Hepatocyte (in vitro differentiated cells): ENCODE measurements around the gene GPATCH1. TPM values are rescaled to one million over a fixed set of nuclear protein-coding genes. Genes with fewer than 3 reads are reported as not detected.
"Not testable (repeated sequence)": the region's sequence is repeated elsewhere in the genome, so short reads cannot be mapped to it uniquely, and the experiment has no call there.

Experiments
- DNase-seq: peaks from one replicate; pipeline ENCODE4 v3.0.0-alpha.2; 2016; ENCODE audit warnings: low spot score
- H2AFZ ChIP-seq: fragments of 200-600 bp; sonication (generic); 2 replicates; pipeline ENCODE4 v1.6.0; 2016; ENCODE audit warnings: antibody characterized with exemption, mild to moderate bottlenecking
- H3K27ac ChIP-seq: fragments of 200-600 bp; sonication (generic); 2 replicates; pipeline ENCODE4 v1.5.1; 2016; ENCODE audit warnings: mild to moderate bottlenecking
- H3K27me3 ChIP-seq: fragments of 200-600 bp; sonication (generic); 2 replicates; pipeline ENCODE4 v1.6.1; 2016
- H3K36me3 ChIP-seq: fragments of 200-600 bp; sonication (generic); replicated peaks from 2 replicates; pipeline ENCODE4 v1.5.1; 2016; ENCODE audit warnings: low read depth; ENCODE audit not compliant: insufficient read depth
- H3K4me1 ChIP-seq: fragments of 200-600 bp; sonication (generic); 2 replicates; pipeline ENCODE4 v1.5.1; 2016; ENCODE audit warnings: mild to moderate bottlenecking, moderate library complexity; ENCODE audit not compliant: insufficient read depth
- H3K4me2 ChIP-seq: fragments of 200-600 bp; sonication (generic); 2 replicates; pipeline ENCODE4 v1.6.0; 2016
- H3K4me3 ChIP-seq: fragments of 200-600 bp; sonication (generic); 2 replicates; pipeline ENCODE4 v1.5.1; 2016; ENCODE audit warnings: mild to moderate bottlenecking
- H3K79me2 ChIP-seq: fragments of 200-600 bp; sonication (generic); 2 replicates; pipeline ENCODE4 v1.6.0; 2017; ENCODE audit warnings: mild to moderate bottlenecking
- H3K9me2 ChIP-seq: fragments of 200-600 bp; sonication (generic); replicated peaks from 2 replicates; pipeline ENCODE4 v1.6.0; 2017; ENCODE audit warnings: mild to moderate bottlenecking; ENCODE audit not compliant: insufficient read depth
- H3K9me3 ChIP-seq: fragments of 200-600 bp; sonication (generic); 2 replicates; pipeline ENCODE4 v1.5.1; 2016; ENCODE audit warnings: low read depth, mild to moderate bottlenecking
- H4K20me1 ChIP-seq: fragments of 200-600 bp; sonication (generic); 2 replicates; pipeline ENCODE4 v1.6.0; 2016; ENCODE audit warnings: mild to moderate bottlenecking; ENCODE audit not compliant: insufficient read depth, poor library complexity, severe bottlenecking
- EZH2 ChIP-seq: fragments of 200-600 bp; sonication (generic); IDR thresholded peaks from 2 replicates; pipeline ENCODE4 v1.6.1; 2016; ENCODE audit warnings: antibody characterized with exemption, mild to moderate bottlenecking, borderline replicate concordance
- EZH2phosphoT487 ChIP-seq: fragments of 200-600 bp; sonication (generic); IDR thresholded peaks from one replicate; pipeline ENCODE4 v1.6.1; 2018; ENCODE audit warnings: antibody characterized with exemption, mild to moderate bottlenecking, low read depth, moderate library complexity; ENCODE audit not compliant: unreplicated experiment, severe bottlenecking
- WGBS: methylation state at CpG from one replicate; pipeline ENCODE4 v1.1.6; 2016; ENCODE audit warnings: low lambda C conversion rate; ENCODE audit errors: missing lambda C conversion rate; 5-methylcytosine and 5-hydroxymethylcytosine counted together
- polyA plus RNA-seq: library from polyadenylated mRNA; unstranded; fragments of >200 nt; fragmentation: Nextera tagmentation; extraction: Ambion mirVana; gene quantifications from 2 replicates; pipeline ENCODE4 v1.2.1, GENCODE V29; 2016
- total RNA-seq: library from RNA; depleted of rRNA; stranded (reverse); fragments of >200 nt; gene quantifications from 2 replicates; pipeline ENCODE4 v1.2.3, GENCODE V29; 2014
- TF ChIP-seq, protein P1 (sequence below): fragments of 200-600 bp; sonication (generic); IDR thresholded peaks from 2 replicates; pipeline ENCODE4 v1.5.1; 2016; ENCODE audit warnings: antibody characterized with exemption, mild to moderate bottlenecking; ENCODE audit not compliant: poor library complexity

GPATCH1 gene
- total and polyA plus RNA-seq, 2 experiments from 2014 or later = 6.8 to 14.5 TPM

- H3K36me3 ChIP-seq = no peaks in the 10 kb centered on the region
- H3K27ac ChIP-seq = no peak overlapping the region
- 89% methylated on average over 4 of the region's 4 CpGs for WGBS
- H3K4me1 ChIP-seq = no peaks in the 10 kb centered on the region
- H3K4me2 ChIP-seq = no peak overlapping the region
- H3K9me3 ChIP-seq = no peaks in the 10 kb centered on the region
- no peaks in the 10 kb centered on the region for H3K9me2 ChIP-seq
- TF ChIP-seq EZH2phosphoT487 (no peak), EZH2 (no peak)
- TF ChIP-seq, protein P1, sequence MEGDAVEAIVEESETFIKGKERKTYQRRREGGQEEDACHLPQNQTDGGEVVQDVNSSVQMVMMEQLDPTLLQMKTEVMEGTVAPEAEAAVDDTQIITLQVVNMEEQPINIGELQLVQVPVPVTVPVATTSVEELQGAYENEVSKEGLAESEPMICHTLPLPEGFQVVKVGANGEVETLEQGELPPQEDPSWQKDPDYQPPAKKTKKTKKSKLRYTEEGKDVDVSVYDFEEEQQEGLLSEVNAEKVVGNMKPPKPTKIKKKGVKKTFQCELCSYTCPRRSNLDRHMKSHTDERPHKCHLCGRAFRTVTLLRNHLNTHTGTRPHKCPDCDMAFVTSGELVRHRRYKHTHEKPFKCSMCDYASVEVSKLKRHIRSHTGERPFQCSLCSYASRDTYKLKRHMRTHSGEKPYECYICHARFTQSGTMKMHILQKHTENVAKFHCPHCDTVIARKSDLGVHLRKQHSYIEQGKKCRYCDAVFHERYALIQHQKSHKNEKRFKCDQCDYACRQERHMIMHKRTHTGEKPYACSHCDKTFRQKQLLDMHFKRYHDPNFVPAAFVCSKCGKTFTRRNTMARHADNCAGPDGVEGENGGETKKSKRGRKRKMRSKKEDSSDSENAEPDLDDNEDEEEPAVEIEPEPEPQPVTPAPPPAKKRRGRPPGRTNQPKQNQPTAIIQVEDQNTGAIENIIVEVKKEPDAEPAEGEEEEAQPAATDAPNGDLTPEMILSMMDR = no peak
- no peak overlapping the region for H3K4me3 ChIP-seq
- H3K27me3 ChIP-seq = no peaks in the 10 kb centered on the region
- no peak overlapping the region for H2AFZ ChIP-seq
- no peaks in the 10 kb centered on the region for H4K20me1 ChIP-seq
- no peaks in the 10 kb centered on the region for H3K79me2 ChIP-seq
- no peak for DNase-seq
Measured at GRCh38 chr19:33161201-33161600, 80.2 kb downstream of the GPATCH1 start.

DNA sequence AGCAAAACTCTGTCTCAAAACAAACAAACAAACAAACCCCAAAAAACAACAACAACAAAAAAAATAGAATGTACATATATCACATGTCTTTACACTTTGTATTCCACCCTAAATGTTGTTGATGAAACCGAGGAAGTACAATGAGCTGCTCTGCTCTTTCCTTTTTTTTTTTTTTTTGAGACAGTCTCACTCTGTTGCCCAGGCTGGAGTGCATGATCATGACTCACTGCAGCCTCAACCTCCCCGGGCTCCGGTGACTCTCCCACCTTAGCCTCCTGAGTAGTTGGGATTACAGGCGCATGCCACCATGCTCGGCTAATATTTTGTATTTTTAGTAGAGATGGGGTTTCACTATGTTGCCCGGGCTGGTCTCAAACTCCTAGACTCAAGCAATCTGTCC is 82.5 kb downstream of the GPATCH1 start:
- Histone ChIP-seq H4K20me1 (no peaks in the 10 kb centered on the region), H3K4me3 (no peak overlapping the region), H3K4me2 (no peak overlapping the region), H3K9me2 (no peaks in the 10 kb centered on the region), H3K4me1 (no peaks in the 10 kb centered on the region), H3K9me3 (no peaks in the 10 kb centered on the region), H2AFZ (no peak overlapping the region), H3K27ac (no peak overlapping the region), H3K36me3 (no peaks in the 10 kb centered on the region), H3K27me3 (no peaks in the 10 kb centered on the region), H3K79me2 (no peaks in the 10 kb centered on the region)
- 96% methylated on average over 6 of the region's 6 CpGs for WGBS
- DNase-seq = no peak
- TF ChIP-seq, protein P1 = no peak
- TF ChIP-seq EZH2phosphoT487 (no peak), EZH2 (no peak)

DNA sequence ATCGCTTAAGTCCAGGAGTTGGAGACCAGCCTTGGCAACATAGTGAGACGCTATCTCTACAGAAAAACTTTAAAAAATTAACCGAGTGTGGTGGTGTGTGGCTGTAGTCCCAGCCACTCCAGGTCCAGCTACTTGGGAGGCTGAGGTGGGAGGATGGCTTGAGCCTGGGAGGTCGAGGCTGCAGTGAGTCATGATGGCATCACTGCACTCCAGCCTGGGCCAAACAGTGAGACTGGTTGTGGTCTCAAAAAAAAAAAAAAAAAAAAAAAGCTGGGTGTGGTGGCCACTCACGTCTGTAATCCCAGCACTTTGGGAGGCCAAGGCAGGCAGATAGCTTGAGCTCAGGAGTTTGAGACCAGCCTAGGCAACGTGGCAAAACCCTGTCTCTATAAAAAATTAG is 85.1 kb downstream of the GPATCH1 start:
- H3K79me2 ChIP-seq = not testable (repeated sequence)
- 86% methylated on average over 6 of the region's 6 CpGs for WGBS

GRCh38 chr19:33167438-33167837 is 86.5 kb downstream of the GPATCH1 start:
- Histone ChIP-seq H2AFZ (no peak overlapping the region), H3K4me3 (no peak overlapping the region), H3K79me2 (no peaks in the 10 kb centered on the region), H3K36me3 (no peaks in the 10 kb centered on the region), H3K9me2 (no peaks in the 10 kb centered on the region), H3K4me1 (no peaks in the 10 kb centered on the region), H4K20me1 (no peaks in the 10 kb centered on the region), H3K9me3 (no peaks in the 10 kb centered on the region), H3K27ac (no peak overlapping the region), H3K27me3 (no peaks in the 10 kb centered on the region), H3K4me2 (no peak overlapping the region)
- no peak for TF ChIP-seq EZH2phosphoT487
- TF ChIP-seq, protein P1 = no peak
- TF ChIP-seq EZH2 = no peak
- no peak for DNase-seq
- 100% methylated on average over 1 of the region's 1 CpG for WGBS

More for the DNA sequence above, 85.1 kb downstream of the GPATCH1 start:
- not testable (repeated sequence) for H3K4me3 ChIP-seq, DNase-seq, H3K4me2 ChIP-seq, H3K4me1 ChIP-seq, H3K27ac ChIP-seq, H3K9me2 ChIP-seq, H3K36me3 ChIP-seq, H4K20me1 ChIP-seq, H3K9me3 ChIP-seq, H3K27me3 ChIP-seq, H2AFZ ChIP-seq
